HPDE6-E6E7 (cell line): Measurements from ENCODE around the gene EHD4.

ENCODE experiments used
- DNase-seq: peaks from one replicate; pipeline ENCODE4 v3.0.0; 2011; ENCODE audit warnings: missing footprints; ENCODE audit errors: extremely low spot score

EHD4 gene

DNA sequence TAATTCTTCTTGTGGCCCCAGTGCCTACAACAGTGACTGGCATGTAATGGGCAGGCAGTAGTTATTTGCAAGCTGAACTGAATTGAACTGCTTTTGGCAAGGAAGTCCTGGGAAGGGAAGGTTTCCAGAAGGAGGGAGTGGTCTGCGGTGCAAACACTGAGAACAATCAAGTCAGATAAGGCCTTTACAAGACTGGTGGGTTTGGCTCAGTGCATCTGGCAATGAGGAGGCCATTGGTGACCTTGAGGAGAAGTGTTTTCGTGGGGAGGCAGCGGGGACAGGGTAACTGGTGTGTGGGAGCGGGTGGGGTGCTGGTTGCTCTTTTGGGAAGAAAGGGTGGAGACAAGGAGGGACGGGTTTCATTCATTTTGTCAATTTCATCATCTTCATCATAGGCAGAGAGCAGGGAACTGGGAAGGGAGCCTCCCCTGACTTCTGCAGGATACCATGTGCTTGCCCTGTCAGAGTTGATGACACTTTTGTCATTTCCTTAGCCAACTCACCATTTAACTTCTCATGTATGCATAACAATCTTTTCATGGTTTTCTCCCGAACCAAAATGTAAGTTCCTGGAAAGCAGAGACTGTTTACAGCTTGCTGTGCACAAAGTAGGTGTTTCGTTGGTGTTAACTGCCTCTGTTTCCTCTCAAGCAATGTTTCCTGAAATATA is 8.4 kb upstream of the EHD4 start:
- no peak for DNase-seq

DNA sequence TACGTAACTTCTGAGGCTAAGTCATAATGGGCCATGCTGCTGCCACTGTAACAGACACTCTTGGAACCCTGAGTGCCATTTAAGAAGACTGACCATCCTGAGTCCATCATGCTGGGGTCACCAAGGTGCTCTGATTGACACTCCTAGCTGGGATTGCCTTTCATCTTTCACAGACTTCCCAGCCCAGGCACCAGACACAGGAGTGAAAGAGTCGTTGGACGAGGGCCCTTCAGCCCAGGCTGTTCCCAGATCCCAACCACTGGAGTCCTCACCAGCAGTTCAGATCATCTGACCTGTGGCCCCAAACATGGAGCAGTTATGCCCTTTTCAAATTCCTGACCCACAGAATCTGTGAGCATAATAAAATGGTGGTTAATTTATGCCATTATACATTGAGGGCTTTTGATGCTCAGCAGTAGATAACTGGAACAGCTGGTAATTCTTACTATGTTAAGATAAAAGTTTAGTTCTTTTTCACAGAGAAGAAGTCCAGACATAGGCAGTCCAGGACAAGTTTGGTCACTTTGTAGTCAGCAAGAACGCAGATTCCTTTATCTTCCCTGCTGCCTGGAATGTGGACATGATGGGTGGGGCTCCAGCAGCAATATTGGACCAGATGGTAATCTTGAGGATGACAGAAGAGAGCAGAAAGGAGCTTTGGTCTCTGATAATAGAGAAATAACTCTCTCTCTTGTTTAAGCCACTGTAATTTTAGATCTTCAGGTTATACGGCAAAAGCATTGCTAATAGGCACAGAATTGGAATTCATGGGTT is 7.3 kb upstream of the EHD4 start:
- no peak for DNase-seq

DNA sequence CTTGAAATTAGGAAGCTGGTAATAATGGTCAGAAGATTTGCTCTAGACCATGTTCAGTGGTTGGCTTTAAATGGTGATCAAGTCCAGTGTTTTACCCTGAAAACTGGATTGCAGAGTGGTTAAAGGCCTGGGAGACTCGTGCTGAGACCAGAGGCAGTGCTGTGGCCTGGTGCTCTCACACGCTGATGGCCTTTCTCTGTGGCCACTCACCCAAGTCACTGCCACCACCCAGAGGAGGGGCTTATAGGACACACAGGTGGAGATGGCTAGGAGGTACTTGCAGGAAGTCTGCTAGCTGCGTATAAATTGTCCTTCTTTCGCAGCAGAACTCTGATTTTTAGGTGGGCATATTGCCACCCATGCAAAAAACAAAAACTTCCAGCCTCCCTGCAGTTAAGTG is 6.2 kb upstream of the EHD4 start:
- DNase-seq, result no peak

DNA sequence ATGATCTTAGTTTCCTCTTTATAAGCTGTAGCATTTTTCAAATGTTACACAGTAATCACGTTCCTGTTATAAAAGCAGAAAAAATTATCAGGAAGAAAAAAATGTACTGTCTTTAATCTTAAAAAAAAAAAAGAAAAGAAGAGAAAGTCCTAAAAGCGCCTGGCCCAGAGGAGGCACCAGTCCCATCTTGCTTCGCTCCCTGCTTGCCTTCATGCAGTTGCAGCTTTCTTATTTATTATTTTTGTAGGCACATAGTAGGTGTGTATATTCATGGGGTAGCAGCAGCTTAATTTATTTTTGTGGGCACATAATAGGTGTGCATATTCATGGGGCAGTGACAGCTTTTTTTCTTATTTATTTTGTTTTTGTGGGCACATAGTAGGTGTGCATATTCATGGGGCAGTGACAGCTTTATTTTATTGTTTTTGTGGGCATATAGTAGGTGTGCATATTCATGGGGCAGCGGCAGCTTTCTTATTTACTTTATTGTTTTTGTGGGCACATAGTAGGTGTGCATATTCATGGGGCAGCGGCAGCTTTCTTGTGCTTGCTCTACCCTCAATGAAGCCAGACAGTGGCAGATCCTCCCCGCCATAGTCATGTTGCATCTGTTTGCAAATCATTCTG is 5.5 kb upstream of the EHD4 start:
- DNase-seq, result no peak

DNA sequence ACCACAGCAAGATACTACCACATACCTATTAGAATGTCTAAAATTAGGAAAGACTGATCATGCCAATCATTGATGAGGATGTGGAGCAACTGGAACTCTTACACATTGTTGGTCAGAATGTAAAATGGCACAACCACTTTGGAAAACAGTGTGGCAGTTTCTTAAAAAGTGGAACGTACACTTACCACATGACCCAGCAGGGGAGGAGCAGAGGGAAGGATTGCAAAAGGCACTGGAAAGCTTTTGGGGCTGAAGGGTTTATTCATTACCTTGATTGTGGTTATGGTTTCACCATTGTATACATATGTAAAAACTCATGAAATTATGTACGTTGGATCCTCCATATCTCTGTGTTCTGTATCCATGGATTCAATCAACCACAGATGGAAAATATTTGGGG is 3.3 kb upstream of the EHD4 start:
- DNase-seq, result no peak

DNA sequence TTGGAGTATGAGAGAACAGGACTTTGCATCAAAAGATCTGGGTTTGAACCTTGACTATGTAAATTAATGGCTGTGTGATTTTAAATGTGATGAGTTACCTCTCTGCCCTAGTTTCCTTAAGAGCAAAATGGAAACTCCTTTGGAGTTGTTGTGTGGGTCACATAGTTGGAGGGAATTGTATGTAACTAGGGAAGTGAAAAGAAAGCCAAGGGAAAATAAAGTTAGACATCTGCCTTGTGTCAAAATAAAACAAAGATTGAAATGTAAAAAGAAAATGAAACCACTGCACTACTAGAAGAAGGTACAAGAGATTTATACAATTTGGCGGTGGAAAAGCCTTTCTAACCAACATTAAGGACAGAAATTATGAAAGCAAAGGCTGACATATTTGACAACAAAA is 1.7 kb upstream of the EHD4 start:
- no peak for DNase-seq

DNA sequence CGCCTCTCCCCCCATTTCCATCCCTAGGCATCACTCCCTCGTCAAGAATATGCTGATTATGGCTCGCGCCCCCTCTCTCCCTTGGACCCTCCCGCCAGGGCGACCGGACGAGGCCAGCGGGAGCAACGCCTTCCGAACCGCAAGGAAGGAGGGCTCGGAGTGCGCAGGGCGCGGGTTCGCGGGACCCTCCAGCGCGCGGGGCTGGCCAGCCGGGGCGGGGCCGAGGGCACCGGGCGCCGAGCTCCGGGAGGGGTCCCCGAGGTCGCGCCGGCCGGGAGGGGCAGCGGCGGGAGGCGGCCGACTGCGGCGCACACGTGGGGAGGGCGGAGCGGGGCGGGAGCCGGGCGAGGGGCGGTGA is 483 bp downstream of the EHD4 start:
- DNase-seq, result no peak

DNA sequence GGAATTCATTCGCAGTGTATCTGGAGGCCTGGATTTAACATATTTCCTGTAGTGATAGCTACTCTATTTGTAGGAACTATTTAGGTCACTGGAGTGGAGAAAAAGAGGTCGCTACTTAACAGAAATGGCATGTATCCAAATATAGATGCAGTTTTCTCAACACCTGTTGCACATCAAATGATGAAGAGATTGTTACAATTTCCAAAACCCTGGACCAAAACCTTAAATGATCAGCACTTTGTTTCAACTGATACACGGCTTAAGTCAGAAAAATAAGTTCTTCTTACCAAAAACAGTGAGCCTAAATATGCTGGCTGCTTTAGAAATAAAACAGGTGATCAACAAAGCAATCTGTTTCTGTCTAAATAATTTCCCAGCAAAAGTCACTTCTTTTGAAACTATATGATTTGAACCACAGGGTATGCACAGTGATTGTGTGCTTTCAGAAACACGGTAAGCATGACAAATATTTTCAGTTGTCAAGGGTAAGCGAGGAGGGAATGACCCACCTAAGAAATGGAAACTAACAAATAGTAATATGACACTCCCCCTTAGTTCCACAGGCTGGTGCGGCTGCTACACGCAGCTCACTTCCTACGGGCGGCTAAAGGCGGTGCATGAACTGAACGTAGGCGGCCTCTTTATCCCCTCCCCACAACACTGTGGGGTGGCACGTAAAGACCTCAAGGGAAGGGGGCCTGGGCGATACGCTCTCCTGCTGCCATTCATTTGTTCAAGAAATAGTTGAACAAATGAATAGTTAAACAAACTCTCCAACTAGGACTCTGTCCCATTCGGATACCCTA is 1.1 kb downstream of the EHD4 start:
- peak; percentile 60 for DNase-seq

DNA sequence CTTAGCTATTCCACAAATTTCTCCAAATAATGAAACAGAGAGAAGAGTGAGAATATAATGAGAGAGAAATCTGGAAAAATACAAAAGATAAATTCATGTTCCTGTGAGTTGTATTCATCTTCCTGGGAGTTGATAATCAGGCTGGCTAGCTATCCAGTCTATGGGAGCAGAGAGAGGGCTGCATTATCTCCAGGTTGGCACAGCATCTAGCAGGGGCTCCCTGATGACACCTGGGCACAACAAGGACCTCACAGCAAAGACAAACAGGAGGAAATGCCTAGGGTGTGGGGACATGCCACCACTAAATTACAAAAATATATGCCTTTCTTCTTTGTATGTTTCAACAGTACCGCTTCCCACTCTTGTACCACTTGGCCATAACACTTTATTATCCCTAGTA is 1.9 kb downstream of the EHD4 start:
- DNase-seq, result no peak

DNA sequence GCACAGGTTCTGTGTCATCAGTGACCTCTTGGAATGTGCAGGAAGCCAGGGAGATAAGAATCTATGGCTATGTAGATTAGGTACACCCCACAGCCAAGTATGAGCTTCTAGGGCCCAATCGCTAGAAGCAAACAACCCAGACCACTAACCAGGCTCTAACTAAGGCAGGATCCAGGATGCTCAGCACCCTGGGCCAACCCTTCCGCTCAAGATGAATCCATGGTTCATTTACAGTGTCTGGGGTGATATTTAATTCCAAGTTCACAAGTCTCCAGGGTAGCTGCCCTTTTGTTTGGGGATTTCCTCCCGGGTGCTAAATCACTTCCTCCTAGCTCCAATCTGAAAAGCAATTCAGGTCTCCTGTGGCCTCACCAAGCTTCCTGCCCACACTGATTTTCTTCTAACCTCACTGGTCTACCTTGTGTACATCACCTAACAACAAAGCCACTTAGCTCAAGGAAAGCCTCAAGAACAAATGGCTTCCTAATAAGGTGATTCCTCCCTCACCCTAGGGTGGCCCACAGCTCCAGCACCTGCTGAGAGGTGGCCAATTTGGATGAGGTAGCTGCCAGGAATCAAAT is 2.4 kb downstream of the EHD4 start:
- DNase-seq, result no peak

DNA sequence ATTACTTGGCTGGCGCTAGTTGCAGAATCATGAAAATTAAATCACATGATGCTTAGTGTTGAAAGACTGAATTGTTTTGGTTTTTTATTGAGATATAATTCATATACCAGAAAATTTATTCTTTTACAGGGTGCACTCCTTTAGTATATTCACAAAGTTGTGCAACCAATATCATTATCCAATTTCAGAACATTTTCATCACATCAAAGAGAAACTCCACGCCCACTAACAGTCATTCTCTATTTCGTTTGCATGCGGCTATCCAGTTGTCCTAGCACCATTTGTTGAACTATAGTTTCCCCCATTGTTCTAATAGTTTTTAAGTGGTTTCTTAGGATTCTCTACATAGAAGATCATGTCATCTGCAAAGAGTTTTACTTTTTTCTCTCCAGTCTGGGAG is 3.7 kb downstream of the EHD4 start:
- no peak for DNase-seq

DNA sequence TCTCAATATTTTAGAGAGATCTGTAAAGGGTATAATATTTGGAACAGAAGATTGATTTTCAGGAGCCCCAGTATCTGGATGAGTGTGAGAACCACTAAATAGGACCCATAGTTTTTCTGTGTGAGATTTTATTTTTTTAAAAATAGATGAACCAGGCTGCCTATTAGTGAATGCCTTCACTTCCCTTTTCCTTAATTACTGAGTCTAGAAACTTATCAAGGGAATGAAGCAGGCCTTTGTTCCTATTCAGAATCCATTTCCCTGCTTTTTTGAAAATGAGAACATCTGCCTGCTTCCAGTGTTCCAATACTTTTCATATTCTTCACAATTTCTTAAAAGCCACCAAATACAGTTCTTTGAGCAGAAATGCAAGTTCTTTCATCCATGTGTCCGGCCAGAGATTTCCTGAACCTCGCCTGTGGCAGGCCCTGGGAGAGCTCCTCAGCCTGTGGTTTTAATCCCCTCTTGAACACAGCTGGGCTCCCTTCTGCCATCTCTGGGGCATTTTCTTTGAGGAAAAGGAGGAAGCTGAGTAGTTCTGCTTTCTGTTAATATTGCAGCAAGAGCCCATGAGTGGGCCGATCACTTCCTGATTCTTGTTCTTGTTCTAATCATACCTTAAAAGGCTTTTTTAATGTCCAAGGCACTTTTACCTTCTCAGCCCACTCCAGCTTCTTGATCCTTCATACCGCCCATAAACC is 4.7 kb downstream of the EHD4 start:
- no peak for DNase-seq

DNA sequence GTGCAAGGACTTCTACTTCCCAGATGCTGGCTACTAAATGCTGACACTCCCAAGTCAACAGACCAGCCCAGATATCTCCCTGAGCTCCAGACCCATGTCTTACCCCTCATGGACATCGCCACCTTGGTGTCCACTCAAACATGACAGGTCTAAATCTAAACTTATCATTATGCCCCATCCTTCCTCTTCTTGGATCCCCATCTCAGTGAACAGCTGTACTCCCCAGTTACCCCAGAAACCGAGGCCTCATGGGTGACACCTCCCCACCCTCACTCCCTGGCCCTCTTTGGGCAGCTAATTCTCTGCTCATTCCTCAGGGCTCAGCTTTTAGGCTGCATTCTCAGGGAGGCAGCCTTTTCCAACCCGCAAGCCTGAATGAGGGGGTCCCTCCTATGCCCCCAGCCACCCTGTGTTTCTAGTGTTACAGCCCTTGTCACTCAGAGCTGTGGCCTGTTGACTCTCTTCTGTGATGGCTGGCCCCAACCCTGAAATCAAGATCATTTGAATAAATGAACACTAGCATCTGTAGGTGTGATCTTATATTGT is 5.4 kb downstream of the EHD4 start:
- DNase-seq, result no peak

DNA sequence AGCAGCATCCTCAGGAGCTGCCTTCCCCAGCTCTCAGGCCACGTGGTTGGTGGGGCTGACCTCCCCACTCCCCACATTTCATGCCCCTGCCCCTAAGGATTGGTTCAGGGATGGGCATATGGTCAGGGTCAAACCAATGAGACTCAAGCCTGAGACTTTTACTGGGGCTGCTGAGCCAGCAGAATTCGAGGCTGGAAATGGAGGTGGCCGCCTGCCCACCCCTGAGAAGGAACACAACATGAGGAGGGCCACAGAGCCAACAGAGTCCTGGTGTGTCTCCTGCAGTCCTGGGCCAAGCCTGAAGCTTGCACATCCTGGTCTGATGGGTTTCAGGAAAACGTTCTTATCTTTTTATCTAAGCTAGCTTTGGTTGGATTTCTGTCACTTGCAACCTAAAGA is 5.9 kb downstream of the EHD4 start:
- no peak for DNase-seq

DNA sequence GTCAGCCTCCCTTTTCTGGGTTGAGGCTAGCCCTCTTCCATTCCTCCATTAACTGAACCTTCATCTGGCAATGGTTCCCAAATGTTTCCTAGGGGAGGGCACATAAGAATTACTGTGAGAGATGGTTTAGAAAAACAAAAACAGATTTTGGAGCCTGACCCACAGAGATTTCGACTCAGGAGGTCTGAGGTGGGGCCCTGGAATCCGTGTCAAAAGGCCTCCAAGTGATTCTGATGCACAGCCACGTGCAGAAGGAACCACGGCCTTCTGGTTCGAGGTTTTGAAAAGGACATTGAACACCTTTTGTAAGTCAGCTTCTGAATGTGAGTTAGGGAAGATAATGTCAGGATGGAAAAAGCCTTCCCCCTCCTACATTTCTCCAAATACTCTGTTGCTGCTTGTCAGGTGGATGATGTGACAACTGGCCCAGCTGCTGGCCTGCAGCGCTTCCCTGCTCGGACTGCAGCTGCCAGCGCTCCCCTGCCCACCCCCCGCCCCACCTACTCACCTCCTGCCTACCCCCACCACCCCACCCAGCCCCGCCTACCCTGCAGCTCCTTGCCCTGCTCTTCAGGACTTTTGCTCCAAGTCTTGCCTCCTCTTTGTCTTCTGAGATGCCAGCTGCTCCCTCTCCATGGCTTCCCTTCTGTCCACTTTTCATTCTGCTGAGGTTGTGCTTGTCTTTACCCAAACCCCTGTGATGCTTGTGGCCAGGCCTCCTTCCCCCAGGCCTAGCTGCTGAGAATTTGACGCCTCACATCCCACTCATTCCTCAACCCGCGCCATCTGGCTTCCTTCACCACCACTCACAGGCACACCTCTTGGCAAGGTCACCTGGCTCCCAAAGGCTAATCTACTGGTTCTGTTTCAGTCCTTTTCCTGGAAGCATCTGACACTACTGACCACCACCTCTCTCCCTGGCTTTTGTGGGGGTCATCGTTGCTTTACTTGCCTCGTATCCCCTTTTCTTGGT is 6.6 kb downstream of the EHD4 start:
- DNase-seq, result no peak

DNA sequence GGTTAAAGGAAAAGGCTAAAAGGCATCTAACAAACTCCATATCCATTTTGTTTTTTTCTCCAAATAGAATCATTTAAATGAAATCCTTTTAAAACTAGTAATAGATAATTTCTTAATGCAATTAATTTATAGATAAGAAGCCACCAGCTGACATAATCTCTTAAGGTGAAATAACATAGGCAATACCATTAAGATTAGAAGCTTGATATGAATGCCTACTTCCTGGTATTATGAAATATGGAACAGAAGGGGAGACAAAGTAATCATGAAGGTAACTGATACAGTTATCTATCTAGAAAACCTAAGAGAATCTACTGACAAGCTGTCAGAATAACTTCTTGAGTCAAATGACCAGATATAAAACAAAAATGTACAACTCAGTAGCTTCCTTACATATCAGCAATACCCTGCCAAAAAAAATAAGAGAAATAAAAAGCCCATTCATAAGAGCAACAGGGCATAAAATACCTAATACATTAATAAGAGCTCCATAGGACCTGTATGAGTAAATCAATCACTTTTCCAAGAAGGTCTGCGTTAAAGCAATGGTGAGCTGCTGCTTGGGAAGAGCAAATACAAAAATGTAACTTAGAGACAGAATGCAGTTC is 10.7 kb downstream of the EHD4 start:
- no peak for DNase-seq

DNA sequence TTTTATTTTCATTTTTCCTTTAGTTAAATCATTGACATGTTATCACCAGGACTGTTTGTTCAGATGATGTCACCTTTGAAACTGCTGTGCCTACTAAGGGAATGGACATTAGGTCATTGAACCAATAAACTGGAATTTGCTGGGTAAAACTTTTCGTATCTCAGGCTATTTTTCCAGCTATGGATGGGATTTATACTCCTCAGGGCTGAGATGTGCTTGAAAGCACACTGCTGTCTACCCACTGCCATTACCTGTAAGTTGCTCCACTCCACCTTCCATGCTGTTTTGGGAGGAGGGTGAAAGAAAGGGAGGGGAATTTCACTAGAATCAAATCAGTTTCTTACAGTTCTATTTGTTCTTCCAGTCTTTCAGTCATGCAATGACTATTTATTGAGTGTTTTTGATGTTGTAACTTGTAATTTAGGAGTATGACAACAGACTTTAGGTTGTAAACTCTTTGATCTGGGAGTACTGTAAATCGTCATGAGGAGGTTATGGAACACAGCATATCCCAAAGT is 11.3 kb downstream of the EHD4 start:
- no peak for DNase-seq

DNA sequence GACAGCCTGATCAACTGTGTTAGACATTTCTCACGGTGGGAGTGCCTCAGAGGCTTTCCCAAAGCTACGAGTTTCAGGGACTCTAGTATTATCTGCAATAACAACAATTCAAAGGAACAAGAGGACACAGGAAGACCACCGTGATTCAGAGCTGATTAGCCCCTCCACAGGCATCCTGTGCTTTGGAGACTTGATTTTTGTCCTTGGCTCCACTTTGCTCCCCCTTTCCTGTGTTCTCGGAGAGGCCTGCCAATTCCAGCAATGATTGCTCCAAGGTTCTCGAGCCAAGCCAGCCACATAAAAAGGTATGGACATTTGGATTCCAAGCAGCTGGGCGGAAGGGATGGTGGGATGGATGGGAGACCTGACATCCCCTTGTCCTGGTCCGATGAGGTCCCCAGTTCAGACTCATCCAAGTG is 14.3 kb downstream of the EHD4 start:
- DNase-seq, result no peak
